ENCODE data around the gene RFT1.

Gene RFT1

GRCh38 chr3:53122255-53122932 is 7.8 kb downstream of the RFT1 start:
- no peak for DNase-seq

DNA sequence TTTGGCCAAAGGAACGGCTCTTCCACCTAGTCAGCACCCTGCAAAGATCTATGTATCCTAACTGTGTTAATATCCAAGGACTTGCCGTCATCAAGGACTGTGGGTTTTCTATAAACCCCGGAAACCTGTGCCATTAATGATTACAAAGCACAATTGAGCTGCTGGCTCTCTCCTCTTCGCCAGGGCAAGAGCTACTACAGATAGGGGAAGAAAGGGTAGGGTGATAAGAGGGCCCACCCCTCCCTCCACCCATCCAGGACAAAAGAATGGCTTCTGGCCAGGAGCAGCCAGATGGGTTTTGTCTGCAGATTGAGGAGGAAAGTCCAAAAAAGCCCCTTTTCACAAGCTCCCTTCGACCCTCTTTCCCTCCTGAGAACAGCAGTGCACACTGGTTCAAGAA is 9.9 kb downstream of the RFT1 start:
- DNase-seq = no peak

GRCh38 chr3:53116956-53117355 is 13.3 kb downstream of the RFT1 start:
- no peak for DNase-seq

DNA sequence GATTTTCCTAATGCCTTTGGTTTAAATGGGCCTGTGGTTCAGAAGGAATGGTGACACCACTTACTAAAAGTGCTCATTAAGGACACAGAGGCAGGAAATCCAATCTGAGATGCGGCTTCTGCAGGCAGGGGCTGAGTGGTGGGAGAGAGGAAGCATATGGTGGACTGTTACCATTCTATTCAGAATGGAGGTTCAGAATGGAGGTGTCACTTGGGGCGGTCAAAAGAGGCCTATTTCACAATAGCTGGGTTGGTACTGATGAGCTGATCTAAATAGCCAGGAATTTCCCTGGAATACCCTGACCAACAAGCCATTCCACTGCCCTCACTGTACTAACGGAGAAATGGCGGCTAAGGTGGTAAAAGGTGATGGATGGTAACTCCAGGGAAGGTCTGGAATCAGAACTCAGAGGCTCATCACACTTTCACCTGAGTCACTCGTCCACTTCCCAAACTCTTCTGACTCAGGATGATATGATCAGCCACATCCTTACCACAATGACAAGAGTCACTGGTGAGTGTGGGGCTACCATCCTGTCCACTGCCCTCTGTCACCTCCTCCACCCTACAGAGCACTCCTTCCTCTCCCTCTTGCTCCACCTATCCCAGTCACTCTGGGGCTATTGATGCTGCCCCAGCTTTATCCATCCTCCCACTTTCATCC is 15.7 kb downstream of the RFT1 start:
- no peak for DNase-seq

- DNase-seq = peak; percentile 69
Observed at GRCh38 chr3:53114011-53114400, 16.2 kb downstream of the RFT1 start.

DNA sequence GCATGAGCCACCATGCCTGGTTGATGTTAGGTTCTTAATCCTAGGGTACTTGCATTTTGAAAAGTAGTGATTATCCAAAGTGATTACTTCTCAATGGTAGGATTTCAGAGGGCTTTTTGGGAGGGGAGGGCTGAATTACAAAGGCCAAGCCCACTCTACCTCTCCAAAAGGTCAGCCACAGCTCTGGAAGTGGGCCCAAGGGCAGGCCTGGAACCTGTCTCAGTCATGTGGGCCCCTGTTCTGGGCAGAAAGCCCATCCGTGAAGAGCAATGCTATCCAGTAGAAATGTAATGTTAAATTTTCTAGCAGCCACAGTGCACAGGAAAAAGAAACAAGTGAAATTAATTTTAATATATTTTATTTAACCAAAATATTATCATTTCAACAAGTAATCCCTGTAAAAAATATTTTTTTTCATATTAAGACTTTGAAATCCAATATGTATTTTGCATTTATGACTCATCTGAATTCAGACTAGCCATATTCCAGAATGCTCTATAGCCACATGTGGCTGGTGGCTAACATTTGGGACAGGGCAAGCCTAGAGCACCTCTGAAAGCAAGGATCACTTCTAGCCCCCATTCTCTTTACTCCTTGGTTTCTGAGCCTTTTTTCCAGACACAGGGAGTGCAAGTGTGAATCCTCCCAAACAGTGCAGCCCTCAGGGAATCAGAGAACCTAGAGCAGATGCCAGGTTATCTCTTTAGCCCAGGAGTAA is 16.8 kb downstream of the RFT1 start:
- DNase-seq = no peak

DNA sequence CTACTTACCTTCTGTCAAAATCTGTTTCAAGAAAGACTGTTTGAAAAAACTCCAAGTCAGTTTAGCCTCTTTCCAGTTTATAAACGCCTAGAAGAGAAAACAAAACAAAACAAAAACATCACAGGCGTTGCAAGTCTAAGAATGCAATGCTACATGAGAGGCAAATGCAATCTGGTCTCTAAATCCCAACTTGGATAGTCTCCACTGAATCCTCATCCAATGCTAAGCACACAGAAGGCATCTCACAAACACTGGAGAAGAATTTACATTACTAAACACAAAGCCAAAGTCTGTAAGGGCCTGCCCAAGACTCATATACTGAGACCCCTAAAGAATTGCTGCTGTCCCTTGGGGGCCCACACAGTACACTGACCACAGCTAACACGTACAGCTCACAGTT is 18.4 kb downstream of the RFT1 start:
- DNase-seq = no peak

DNA sequence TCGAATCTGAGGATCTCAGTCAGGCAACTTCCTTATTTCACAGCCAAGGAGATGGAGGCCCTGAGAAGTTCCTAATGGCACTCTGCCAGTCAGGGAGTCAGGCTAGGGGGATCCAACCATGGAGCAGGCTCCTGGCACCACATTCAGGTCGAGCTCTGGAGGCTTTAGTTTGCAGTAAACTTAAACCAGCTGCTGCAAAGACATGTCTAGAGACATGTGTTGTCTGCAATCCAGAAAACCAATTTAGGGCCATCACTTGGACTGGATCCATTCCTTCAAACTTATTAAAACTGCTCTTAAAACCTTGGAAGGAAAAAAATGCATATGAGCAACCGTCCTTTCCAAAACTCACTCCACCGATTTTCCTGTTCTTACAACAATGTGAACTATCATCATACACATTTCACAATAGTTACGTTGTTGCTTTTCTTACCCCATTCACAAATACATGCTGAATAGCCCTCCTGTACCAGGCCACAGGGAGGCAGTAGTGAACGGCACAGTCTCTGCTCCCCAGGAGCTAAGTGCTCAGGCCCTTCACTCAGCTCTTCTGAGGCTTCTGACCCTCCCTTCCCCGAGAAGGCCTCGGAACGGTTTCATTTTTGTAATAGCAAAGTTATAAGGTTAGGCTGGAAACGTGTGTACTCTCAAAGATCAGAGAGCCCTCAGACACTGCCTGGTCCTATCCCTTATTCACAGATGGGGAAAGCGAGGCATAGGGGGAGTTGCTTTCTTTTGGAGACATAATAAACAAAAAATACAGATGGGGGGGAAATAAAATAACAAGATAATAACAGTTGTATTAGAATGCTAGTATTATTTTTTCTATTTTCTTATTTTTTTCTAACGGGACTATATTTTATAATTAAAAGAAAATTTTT is 20.1 kb downstream of the RFT1 start:
- DNase-seq = peak in 1 of 2 experiments; percentile 15

DNA sequence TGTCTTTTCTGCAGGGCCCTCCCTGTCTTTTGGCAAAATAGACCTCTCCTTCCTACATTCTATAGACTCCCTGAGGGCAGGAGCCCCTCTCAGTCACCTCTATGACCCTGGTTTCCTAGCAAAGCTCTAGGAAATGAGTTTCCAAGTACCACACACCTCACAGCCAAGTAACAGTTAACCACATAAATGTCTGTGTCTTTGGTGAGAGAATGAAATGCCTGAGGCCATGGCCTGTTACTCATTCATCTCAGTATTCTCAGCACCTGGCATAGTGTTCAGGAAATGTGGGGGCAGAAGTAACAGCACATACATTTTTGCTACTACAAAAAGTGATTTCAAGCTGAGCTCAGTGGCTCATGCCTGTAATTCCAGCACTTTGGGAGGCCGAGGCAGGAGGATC is 21.0 kb downstream of the RFT1 start:
- no peak for DNase-seq

- DNase-seq = no peak
Observed at GRCh38 chr3:53104762-53105161, 25.5 kb downstream of the RFT1 start.

- no peak for DNase-seq
Observed at GRCh38 chr3:53103397-53104296, 26.6 kb downstream of the RFT1 start.

DNA sequence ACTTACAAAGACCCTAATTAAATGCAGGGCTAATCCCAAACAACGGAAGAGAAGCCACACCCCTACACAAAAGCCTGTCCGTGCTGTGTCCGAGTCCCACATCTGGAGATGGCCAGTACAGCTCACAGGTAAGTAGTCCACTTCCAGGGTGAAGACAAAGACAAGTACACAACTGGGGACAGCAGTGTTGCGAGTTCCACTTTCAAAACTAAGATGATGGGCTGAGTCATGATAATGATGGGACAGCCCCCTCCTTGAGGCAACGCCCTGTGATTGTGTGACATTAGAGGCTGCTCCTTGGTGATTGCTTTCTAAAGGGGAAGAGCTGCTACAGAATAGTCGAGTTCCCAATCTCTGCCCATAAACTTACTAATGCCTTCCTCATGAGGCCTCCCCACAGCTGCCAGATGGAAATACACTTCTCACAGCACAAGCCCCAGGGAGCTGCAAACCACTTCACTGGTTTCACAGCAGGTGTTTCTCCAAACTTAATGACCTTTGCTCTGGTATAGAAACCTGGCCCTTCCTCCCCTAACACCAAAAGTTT is 27.6 kb downstream of the RFT1 start:
- peak; percentile 15 to 33 for DNase-seq

DNA sequence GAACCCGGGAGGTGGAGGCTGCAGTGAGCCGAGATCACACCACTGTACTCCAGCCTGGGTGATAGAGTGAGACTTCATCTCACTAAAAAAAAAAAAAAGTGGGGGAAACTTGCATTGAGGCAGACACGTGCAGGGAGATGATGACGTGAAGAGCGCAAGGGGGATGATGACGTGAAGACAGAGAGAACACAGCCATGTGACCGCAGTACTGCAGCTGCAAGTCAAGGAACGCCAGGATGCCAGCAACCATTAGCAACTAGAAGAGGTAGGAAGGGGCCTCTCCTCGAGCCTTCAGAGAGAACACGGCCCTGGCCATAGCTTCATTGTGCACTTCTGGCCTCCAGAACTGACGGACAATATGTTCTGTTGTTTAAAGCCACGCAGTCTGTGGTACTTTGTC is 28.3 kb downstream of the RFT1 start:
- DNase-seq = no peak

- DNase-seq = no peak
Observed at GRCh38 chr3:53100818-53101466, 29.3 kb downstream of the RFT1 start.

DNA sequence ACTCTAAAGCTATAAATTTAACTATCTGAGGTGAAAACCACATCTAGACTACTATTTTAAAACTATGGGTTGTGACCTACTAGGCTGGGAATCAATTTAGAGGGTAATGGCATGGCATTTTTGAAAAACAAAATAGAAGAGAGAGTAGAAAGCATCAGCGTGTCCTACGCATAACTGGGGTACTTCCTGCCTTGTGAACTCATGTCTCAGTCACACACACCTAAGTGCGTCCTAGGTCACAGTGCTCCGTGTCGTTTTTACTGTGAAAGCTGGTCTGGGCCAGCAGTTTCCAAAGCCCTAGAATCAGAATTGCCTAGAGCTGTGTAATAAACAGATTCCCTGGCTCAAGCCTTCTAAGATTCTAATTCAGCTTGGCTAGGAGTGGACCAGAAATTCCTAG is 32.3 kb downstream of the RFT1 start:
- no peak for DNase-seq

DNA sequence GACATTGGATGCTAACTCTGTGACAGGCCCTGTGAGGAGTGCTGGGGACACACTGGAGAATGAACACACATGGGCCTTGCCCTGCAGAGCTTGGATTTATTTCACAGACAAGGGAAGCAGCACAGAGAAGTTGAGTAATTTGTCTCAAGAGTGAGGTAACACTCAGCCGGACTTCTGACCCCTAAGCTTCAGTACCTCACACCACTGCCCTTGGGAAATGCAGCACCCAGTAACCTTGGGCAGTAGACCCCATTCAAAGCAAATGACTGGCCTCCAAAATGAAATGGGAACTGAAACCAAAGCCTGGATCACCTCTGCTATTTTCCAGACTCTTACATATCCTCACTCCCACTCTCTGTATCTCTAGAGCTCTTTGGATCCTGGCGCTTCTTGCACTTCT is 37.3 kb downstream of the RFT1 start:
- DNase-seq = no peak

DNA sequence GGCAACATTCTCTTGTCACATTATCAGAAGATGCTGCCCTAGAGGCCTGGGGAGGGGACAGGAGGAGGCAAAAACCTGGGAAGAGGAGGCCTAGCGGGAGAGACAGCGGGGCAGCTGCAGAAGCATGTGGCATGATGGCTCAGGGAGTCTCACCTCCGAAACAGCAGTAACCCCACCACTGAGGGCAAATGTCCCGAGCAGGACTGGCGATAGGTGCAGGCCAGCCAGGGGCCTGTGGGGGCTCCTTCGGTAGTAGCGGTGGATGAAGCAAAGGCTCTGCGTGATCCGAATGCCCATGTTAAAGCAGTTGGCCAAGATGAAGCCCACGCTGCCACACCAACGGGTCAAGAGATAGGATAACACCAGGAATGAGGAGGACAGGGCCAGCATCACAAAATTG is 38.0 kb downstream of the RFT1 start:
- DNase-seq = no peak

DNA sequence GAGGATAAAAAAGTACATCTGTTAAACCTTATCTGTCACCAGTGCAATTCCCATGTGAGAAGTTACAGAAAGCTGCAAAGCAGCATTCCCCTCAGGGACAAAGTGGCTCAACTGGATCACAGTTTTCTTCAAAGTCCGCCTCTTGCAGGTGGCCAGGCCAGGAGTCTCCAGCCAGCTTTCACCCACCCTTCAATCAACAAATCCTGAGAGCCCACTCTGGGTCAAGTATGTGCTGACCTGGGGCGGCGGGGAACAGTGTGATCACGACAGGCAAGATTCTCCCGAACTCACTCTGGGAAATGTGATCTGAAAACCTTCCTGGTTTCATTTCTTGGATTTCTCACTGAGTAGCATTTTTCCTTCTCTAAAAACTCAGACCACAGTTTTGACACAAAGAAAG is 39.2 kb downstream of the RFT1 start:
- DNase-seq = no peak

DNA sequence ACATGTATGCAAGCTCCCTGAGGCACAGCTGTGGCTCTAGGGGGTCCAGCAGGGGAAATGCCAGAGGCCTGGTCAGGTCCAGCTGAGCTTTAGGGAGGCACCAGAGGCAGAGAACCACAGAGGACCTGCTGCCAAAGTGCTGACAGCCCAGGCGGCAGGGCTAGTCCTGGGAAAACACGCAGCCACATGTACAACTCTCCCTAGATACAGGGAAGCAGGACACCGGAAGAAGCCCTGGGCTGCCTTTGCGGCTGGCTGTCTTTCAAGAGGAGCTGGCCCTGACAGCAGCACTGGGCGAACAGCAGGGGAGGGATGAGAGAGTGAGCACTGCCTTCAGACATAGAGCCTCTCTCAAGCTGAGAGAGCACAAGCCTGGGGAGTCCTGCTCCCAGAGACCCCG is 40.7 kb downstream of the RFT1 start:
- no peak for DNase-seq

DNA sequence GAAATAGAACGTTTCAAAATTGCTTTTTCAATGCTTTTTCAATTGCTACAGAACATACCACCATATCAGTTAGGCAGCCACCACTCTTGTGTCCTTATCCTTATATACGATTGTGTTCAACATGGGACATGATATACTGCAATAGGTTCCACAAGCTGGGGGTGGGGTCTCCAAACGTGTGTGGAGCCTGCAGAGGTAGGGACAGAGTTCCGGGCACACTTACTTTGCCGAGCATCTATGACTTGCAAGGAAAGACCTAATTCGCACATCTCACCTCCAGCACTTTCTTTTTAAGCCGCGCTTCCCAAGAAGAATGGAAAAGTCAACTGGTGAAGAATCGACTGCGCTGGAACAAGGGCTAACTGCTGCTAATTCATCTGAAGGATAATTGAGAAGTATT is 44.8 kb downstream of the RFT1 start:
- no peak for DNase-seq

DNA sequence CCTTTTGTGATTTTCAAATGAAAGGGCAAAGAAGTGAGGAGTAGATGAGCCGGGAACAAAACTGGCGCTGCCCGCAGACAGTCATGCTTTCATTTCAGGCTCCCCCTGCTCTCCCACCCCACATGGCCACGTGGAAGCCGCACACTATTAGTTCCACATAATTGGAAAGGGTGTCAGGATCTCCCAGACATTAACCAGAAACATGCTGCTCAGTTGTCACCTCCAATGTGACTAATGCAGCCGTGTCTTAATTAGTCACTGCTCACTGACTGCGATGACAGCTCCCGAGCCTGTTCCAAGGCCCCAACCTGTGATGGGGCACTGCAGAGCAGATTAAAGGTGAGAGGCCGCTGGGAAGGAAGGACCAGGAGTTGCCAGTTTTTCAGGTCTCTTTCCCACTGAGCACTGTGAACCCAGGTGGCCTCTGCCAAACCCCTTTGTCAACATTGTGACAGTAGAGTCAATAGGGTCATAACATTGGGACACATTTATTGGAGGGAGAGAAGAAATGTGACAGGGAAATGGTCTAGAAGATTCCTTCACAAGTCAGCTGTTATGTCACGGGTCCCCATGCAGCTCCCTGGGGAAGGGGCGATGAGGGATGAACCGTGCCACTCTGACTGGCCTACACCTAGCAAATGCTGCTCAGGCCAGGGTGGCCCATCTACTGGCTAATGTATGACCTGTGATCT is 45.8 kb downstream of the RFT1 start:
- no peak for DNase-seq

Measured in stimulated activated CD4-positive, alpha-beta T cell treated with anti-CD3 and anti-CD28 coated beads, Interleukin-4, amount 100 ng/mL, for 4 hours (primary cell).